SK-N-MC (cell line): ENCODE results near the gene EGR1.

ENCODE experiments used
- DNase-seq: peaks from one replicate; pipeline ENCODE4 v3.0.0-alpha.2; 2011; ENCODE audit warnings: low read depth, low spot score
- H3K27ac ChIP-seq: fragments of 200-600 bp; sonication (generic); 2 replicates; pipeline ENCODE4 v1.5.1; 2016; ENCODE audit warnings: mixed run types
- H3K36me3 ChIP-seq: fragments of 200-600 bp; sonication (generic); 2 replicates; pipeline ENCODE4 v1.6.1; 2017; ENCODE audit warnings: antibody characterized with exemption, low read length, mixed read lengths; ENCODE audit not compliant: insufficient read depth
- H3K4me3 ChIP-seq: fragments of 200-600 bp; sonication (generic); 2 replicates; pipeline ENCODE4 v1.5.1; 2016
- H3K9ac ChIP-seq: fragments of 200-600 bp; sonication (generic); 2 replicates; pipeline ENCODE4 v1.8.0; 2017; ENCODE audit warnings: mixed run types, mixed read lengths; ENCODE audit not compliant: insufficient read length
- H3K9me3 ChIP-seq: fragments of 200-600 bp; sonication (generic); 2 replicates; pipeline ENCODE4 v1.6.1; 2017; ENCODE audit warnings: low read depth, mild to moderate bottlenecking, antibody characterized with exemption, low read length, moderate library complexity, mixed read lengths
- EZH2 ChIP-seq: fragments of 200-600 bp; sonication (generic); IDR thresholded peaks from one replicate; pipeline ENCODE4 v1.6.1; 2017; ENCODE audit warnings: antibody characterized with exemption
- FOXP2 ChIP-seq: optimal IDR thresholded peaks from 2 replicates; pipeline ENCODE3; 2011; ENCODE audit warnings: mild to moderate bottlenecking, moderate library complexity; ENCODE audit not compliant: insufficient read depth; ENCODE audit errors: extremely low read length, control extremely low read depth
- POLR2AphosphoS5 ChIP-seq: IDR thresholded peaks from 2 replicates; pipeline ENCODE4 v1.6.1; 2012; ENCODE audit warnings: mild to moderate bottlenecking, low read depth, low read length, borderline replicate concordance

Gene EGR1

DNA sequence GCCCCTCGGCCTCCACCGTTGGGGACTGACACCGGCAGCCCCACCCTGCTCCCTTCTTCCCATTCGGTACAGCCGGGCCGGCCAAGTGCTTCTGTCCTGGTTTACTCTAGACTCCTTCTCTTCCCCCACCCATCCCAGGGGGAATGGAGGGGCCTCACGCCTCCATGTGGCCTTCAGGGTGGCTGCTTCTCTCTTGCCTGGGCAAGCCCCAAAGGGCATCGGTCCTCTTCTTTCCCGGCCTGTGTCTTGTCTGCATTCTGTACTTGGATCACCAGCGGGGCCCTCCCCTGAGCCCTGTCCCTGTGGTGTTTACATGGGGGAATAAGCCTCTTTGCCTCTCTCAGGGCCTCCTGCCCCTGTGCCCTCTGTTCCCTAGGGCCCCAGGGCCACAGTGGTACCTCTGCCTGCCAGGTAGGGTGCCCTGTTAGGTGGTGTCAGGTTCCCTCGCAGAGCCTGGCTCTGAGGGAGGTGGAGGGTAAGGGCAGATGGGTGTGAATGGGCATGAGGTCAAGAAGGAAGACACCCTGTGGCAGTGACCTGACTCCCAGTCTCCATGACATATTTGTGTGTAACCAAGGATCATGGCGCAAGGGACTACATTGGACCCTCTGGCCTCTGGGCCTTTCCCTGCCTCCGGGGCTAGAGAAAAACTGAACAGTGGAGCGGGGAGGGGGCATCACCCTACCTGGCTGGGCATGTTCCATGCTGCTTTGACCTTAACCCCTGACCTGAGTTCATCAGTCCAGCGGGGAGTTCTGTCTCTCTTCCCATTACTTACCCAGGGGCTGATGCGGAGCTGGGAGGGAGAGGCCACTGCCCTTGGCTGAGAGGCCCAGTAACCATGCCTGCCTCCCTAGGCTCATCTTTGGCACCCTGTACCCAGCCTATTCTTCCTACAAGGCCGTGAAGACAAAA, 24.9 kb upstream of the EGR1 start:
- TF ChIP-seq POLR2AphosphoS5 (no peak), FOXP2 (no peak), EZH2 (no peak)
- Histone ChIP-seq H3K36me3 (peaks cover 11% of the 10 kb centered on the region), H3K4me3 (no peak overlapping the region), H3K9ac (no peak overlapping the region), H3K27ac (no peak overlapping the region), H3K9me3 (no peaks in the 10 kb centered on the region)
- no peak for DNase-seq

GRCh38 chr5:138441221-138441620, 24.1 kb upstream of the EGR1 start:
- no peak for TF ChIP-seq FOXP2
- no peak for TF ChIP-seq POLR2AphosphoS5
- TF ChIP-seq EZH2: no peak
- Histone ChIP-seq H3K4me3 (no peak overlapping the region), H3K9me3 (no peaks in the 10 kb centered on the region), H3K36me3 (peaks cover 4% of the 10 kb centered on the region; the same call in 1 of the 2 replicates), H3K27ac (no peak overlapping the region), H3K9ac (no peak overlapping the region)
- no peak for DNase-seq

- no peak for TF ChIP-seq FOXP2
- TF ChIP-seq EZH2: no peak
- TF ChIP-seq POLR2AphosphoS5: no peak
- Histone ChIP-seq H3K9ac (no peak overlapping the region), H3K4me3 (no peak overlapping the region), H3K36me3 (no peaks in the 10 kb centered on the region), H3K27ac (no peak overlapping the region), H3K9me3 (no peaks in the 10 kb centered on the region)
- DNase-seq: no peak
Measured at GRCh38 chr5:138444078-138444773, 21.1 kb upstream of the EGR1 start.

DNA sequence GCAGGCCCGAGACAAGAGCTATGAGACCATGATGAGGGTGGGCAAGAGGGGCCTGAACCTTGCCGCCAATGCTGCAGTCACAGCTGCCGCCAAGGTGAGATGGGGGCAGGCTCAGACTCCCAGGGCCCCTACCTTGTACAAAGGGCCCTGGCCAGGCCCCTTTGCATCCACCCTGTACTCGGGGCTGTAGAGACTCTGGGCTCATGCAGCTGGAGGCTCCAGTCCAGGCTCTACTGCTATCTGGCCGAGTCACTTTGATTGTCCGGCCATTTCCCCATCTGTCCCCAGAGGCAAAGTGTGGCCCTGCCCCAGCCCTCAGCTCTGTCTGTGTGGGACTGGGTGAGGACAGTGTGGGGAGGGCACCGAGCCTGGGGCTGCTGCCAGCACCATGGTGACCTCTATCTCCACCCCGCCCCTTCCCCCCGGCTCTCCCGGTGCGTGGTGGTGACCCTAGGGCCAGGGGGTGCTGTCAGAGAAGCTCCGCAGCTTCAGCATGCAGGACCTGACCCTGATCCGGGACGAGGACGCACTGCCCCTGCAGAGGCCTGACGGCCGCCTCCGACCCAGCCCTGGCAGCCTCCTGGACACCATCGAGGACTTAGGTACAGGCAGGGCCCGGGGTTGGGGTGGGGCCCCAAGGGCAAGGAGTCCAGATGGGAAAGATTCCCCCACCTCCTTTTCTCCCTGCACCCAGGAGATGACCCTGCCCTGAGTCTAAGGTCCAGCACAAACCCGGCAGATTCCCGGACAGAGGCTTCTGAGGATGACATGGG, 20.3 kb upstream of the EGR1 start:
- Histone ChIP-seq H3K27ac (no peak overlapping the region), H3K4me3 (no peak overlapping the region), H3K36me3 (no peaks in the 10 kb centered on the region), H3K9ac (no peak overlapping the region), H3K9me3 (no peaks in the 10 kb centered on the region)
- DNase-seq: no peak
- TF ChIP-seq EZH2: no peak
- TF ChIP-seq FOXP2: no peak
- no peak for TF ChIP-seq POLR2AphosphoS5

DNA sequence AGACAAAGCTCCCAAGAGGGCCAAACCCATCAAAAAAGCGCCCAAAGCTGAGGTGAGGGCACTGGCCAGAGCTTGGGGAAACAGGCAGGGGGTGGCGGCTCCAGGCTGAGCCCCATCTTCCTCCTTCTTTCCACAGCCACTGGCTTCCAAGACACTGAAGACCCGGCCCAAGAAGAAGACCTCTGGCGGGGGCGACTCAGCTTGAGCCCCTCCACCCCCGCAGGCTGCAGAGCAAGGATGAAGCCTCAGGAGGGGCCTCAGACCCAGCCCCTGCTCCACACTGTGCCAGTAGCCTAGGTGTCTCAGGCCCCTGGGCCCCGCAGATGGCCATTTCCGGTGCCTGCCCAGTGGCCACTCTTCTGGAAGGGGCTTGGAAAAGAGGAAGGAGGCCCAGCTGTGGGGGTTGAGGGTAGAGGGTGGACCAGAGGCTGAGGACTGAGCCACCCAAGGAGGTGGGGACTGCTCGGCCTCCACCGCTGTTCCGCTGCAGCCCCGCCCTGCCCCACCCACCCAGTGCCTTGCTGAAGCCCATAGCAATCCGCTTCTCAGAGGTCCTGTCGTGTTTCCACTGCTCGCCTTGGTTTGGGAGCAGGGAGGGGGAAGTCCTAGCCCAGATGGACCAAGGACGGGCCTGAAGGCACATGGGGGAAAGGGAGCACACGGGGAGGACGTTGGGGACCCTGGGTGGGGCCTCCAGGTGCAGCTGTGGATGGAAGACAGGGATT, 19.6 kb upstream of the EGR1 start:
- no peak for DNase-seq
- Histone ChIP-seq H3K9me3 (no peaks in the 10 kb centered on the region), H3K27ac (no peak overlapping the region), H3K4me3 (no peak overlapping the region), H3K36me3 (no peaks in the 10 kb centered on the region), H3K9ac (no peak overlapping the region)
- TF ChIP-seq FOXP2: no peak
- TF ChIP-seq EZH2: no peak
- no peak for TF ChIP-seq POLR2AphosphoS5

GRCh38 chr5:138448070-138448469, 17.2 kb upstream of the EGR1 start:
- Histone ChIP-seq H3K9ac (no peak overlapping the region), H3K4me3 (no peak overlapping the region), H3K9me3 (no peaks in the 10 kb centered on the region), H3K36me3 (no peaks in the 10 kb centered on the region), H3K27ac (no peak overlapping the region)
- TF ChIP-seq FOXP2: no peak
- no peak for TF ChIP-seq POLR2AphosphoS5
- no peak for TF ChIP-seq EZH2
- DNase-seq: no peak

- no peaks in the 10 kb centered on the region for H3K9me3 ChIP-seq
- no peak overlapping the region for H3K27ac ChIP-seq
- H3K36me3 ChIP-seq: no peaks in the 10 kb centered on the region
- TF ChIP-seq EZH2 (no peak), FOXP2 (no peak), POLR2AphosphoS5 (no peak)
- H3K4me3 ChIP-seq: peak overlapping the region; percentile 14; the same call in 1 of the 2 replicates
- peak; percentile 42 for DNase-seq
- no peak overlapping the region for H3K9ac ChIP-seq
Measured at GRCh38 chr5:138448481-138449398, 16.5 kb upstream of the EGR1 start.
